ENCODE measurements around the gene ATP10D.
"Not testable (repeated sequence)": the region's sequence is repeated elsewhere in the genome, so short reads cannot be mapped to it uniquely, and the experiment has no call there.

Gene ATP10D

GRCh38 chr4:47486727-47487126 lies 1.7 kb downstream of the ATP10D start:
- DNase-seq (ENCODE audit: low read depth in 3 of 3, low spot score in 1 of 3) = not testable (repeated sequence)

GRCh38 chr4:47488706-47489105 lies 3.6 kb downstream of the ATP10D start:
- DNase-seq (ENCODE audit: low read depth in 3 of 3, low spot score in 1 of 3) = no peak

GRCh38 chr4:47490550-47490949 lies 5.5 kb downstream of the ATP10D start:
- no peak for DNase-seq (ENCODE audit: low read depth in 3 of 3, low spot score in 1 of 3)

GRCh38 chr4:47493238-47494123 lies 8.4 kb downstream of the ATP10D start:
- DNase-seq (ENCODE audit: low read depth in 3 of 3, low spot score in 1 of 3) = no peak

GRCh38 chr4:47494124-47494430 lies 9.0 kb downstream of the ATP10D start:
- DNase-seq (ENCODE audit: low read depth in 3 of 3, low spot score in 1 of 3) = no peak

- no peak for DNase-seq (ENCODE audit: low read depth in 3 of 3, low spot score in 1 of 3)
These were observed 13.8 kb downstream of the ATP10D start for GRCh38 chr4:47498899-47499298.

- DNase-seq (ENCODE audit: low read depth in 3 of 3, low spot score in 1 of 3) = no peak
These were observed 14.6 kb downstream of the ATP10D start for GRCh38 chr4:47499700-47500099.

- DNase-seq (ENCODE audit: low read depth in 3 of 3, low spot score in 1 of 3) = no peak
These were observed 15.7 kb downstream of the ATP10D start for GRCh38 chr4:47500776-47501175.

- no peak for DNase-seq (ENCODE audit: low read depth in 3 of 3, low spot score in 1 of 3)
These were observed 20.1 kb downstream of the ATP10D start for GRCh38 chr4:47505147-47505546.

- no peak for DNase-seq (ENCODE audit: low read depth in 3 of 3, low spot score in 1 of 3)
These were observed 20.6 kb downstream of the ATP10D start for GRCh38 chr4:47505666-47506065.

- DNase-seq (ENCODE audit: low read depth in 3 of 3, low spot score in 1 of 3) = no peak
These were observed 25.6 kb downstream of the ATP10D start for GRCh38 chr4:47510506-47511143.

- DNase-seq (ENCODE audit: low read depth in 3 of 3, low spot score in 1 of 3) = no peak
These were observed 28.4 kb downstream of the ATP10D start for GRCh38 chr4:47513461-47513860.

GRCh38 chr4:47519239-47519883 lies 34.3 kb downstream of the ATP10D start:
- no peak for DNase-seq (ENCODE audit: low read depth in 3 of 3, low spot score in 1 of 3)

GRCh38 chr4:47525154-47525819 lies 40.2 kb downstream of the ATP10D start:
- DNase-seq (ENCODE audit: low read depth in 3 of 3, low spot score in 1 of 3) = no peak

GRCh38 chr4:47526281-47526680 lies 41.2 kb downstream of the ATP10D start:
- no peak for DNase-seq (ENCODE audit: low read depth in 3 of 3, low spot score in 1 of 3)

GRCh38 chr4:47528646-47529045 lies 43.6 kb downstream of the ATP10D start:
- not testable (repeated sequence) for DNase-seq (ENCODE audit: low read depth in 3 of 3, low spot score in 1 of 3)

GRCh38 chr4:47530801-47531200 lies 45.7 kb downstream of the ATP10D start:
- no peak for DNase-seq (ENCODE audit: low read depth in 3 of 3, low spot score in 1 of 3)

GRCh38 chr4:47531241-47531953 lies 46.3 kb downstream of the ATP10D start:
- DNase-seq (ENCODE audit: low read depth in 3 of 3, low spot score in 1 of 3) = peak in 2 of 3 donors; percentile 0 to 2

GRCh38 chr4:47531954-47532321 lies 46.9 kb downstream of the ATP10D start:
- DNase-seq (ENCODE audit: low read depth in 3 of 3, low spot score in 1 of 3) = no peak

- DNase-seq (ENCODE audit: low read depth in 3 of 3, low spot score in 1 of 3) = no peak
These were observed 47.6 kb downstream of the ATP10D start for GRCh38 chr4:47532658-47533057.
